DOHH2 (cell line): ENCODE results near the gene TTI1.

Source experiments
- H3F3A ChIP-seq: fragments of 200-600 bp; sonication (generic), shearing (Covaris generic); 2 replicates; pipeline ENCODE4 v1.6.0; 2016; ENCODE audit warnings: antibody characterized with exemption, mild to moderate bottlenecking; ENCODE audit not compliant: control insufficient read depth, insufficient read depth
- H3K27ac ChIP-seq: fragments of 200-600 bp; sonication (generic); 2 replicates; pipeline ENCODE4 v1.5.1; 2014; ENCODE audit warnings: low read depth, mild to moderate bottlenecking, low read length, moderate library complexity
- H3K27me3 ChIP-seq: fragments of 200-600 bp; sonication (generic); 2 replicates; pipeline ENCODE4 v1.6.1; 2014; ENCODE audit warnings: mild to moderate bottlenecking, low read length, mixed read lengths; ENCODE audit not compliant: control insufficient read depth
- H3K36me3 ChIP-seq: fragments of 200-600 bp; sonication (generic); 2 replicates; pipeline ENCODE4 v1.6.1; 2014; ENCODE audit warnings: mild to moderate bottlenecking, low read length, moderate library complexity, mixed read lengths; ENCODE audit not compliant: control insufficient read depth
- H3K4me1 ChIP-seq: fragments of 200-600 bp; sonication (generic); 2 replicates; pipeline ENCODE4 v1.6.1; 2014; ENCODE audit warnings: mild to moderate bottlenecking, low read length, mixed read lengths; ENCODE audit not compliant: control insufficient read depth
- H3K4me2 ChIP-seq: fragments of 200-600 bp; sonication (generic); 2 replicates; pipeline ENCODE4 v1.6.0; 2014; ENCODE audit warnings: mild to moderate bottlenecking, low read length, moderate library complexity
- H3K4me3 ChIP-seq: fragments of 200-600 bp; sonication (generic); 2 replicates; pipeline ENCODE4 v1.5.1; 2014; ENCODE audit warnings: mild to moderate bottlenecking, low read length, mixed read lengths
- H3K79me2 ChIP-seq: fragments of 200-600 bp; sonication (generic); 2 replicates; pipeline ENCODE4 v1.6.1; 2014; ENCODE audit warnings: mild to moderate bottlenecking, low read length, mixed read lengths; ENCODE audit not compliant: control insufficient read depth
- H3K9me2 ChIP-seq: fragments of 200-600 bp; sonication (generic); replicated peaks from 2 replicates; pipeline ENCODE4 v1.6.1; 2014; ENCODE audit warnings: mild to moderate bottlenecking, low read length, mixed read lengths; ENCODE audit not compliant: control insufficient read depth
- H3K9me3 ChIP-seq: fragments of 200-600 bp; sonication (generic); 2 replicates; pipeline ENCODE4 v1.6.1; 2014; ENCODE audit warnings: antibody characterized with exemption, low read length, mixed read lengths; ENCODE audit not compliant: control insufficient read depth, insufficient read depth
- H4K20me1 ChIP-seq: fragments of 200-600 bp; sonication (generic); 2 replicates; pipeline ENCODE4 v1.6.0; 2014; ENCODE audit warnings: low read depth, mild to moderate bottlenecking, antibody characterized with exemption, low read length, moderate library complexity; ENCODE audit not compliant: control insufficient read depth, insufficient read depth
- CTCF ChIP-seq: fragments of 200-600 bp; sonication (generic); IDR thresholded peaks from one replicate; pipeline ENCODE4 v1.5.1; 2014; ENCODE audit warnings: antibody characterized with exemption, mild to moderate bottlenecking, low read depth, low read length; ENCODE audit not compliant: poor library complexity, severe bottlenecking
- EZH2phosphoT487 ChIP-seq: fragments of 200-600 bp; sonication (generic); IDR thresholded peaks from 2 replicates; pipeline ENCODE4 v1.6.1; 2017; ENCODE audit warnings: borderline replicate concordance, mild to moderate bottlenecking, antibody characterized with exemption, low read length, moderate library complexity, mixed read lengths

The TTI1 gene

GRCh38 chr20:38055848-38056247 is 22.6 kb upstream of the TTI1 start:
- Histone ChIP-seq H3K79me2 (peaks cover 61% of the 10 kb centered on the region), H3K4me2 (no peak overlapping the region), H4K20me1 (peaks cover 12% of the 10 kb centered on the region; the same call in 1 of the 2 replicates), H3K4me3 (no peak overlapping the region), H3K4me1 (peaks cover 8% of the 10 kb centered on the region), H3K9me2 (no peaks in the 10 kb centered on the region), H3K27ac (no peak overlapping the region), H3F3A (peaks cover 16% of the 10 kb centered on the region; the same call in 1 of the 2 replicates), H3K9me3 (no peaks in the 10 kb centered on the region), H3K27me3 (no peaks in the 10 kb centered on the region), H3K36me3 (peaks cover 69% of the 10 kb centered on the region)
- TF ChIP-seq EZH2phosphoT487 (no peak), CTCF (no peak)

- Histone ChIP-seq H3K4me2 (no peak overlapping the region), H3K79me2 (peaks cover 66% of the 10 kb centered on the region)
Observed at GRCh38 chr20:38055294-38055693, 22.0 kb upstream of the TTI1 start.

GRCh38 chr20:38054647-38055046 is 21.4 kb upstream of the TTI1 start:
- Histone ChIP-seq H3K4me1 (peaks cover 8% of the 10 kb centered on the region), H3K27ac (no peak overlapping the region), H3K4me2 (no peak overlapping the region), H3K27me3 (no peaks in the 10 kb centered on the region), H3K9me2 (no peaks in the 10 kb centered on the region), H3K36me3 (peaks cover 69% of the 10 kb centered on the region), H3F3A (peaks cover 16% of the 10 kb centered on the region; the same call in 1 of the 2 replicates), H3K4me3 (no peak overlapping the region), H3K9me3 (no peaks in the 10 kb centered on the region), H3K79me2 (peaks cover 73% of the 10 kb centered on the region), H4K20me1 (peaks cover 12% of the 10 kb centered on the region; the same call in 1 of the 2 replicates)
- TF ChIP-seq CTCF (no peak), EZH2phosphoT487 (no peak)

More at GRCh38 chr20:38055294-38055693, 22.0 kb upstream of the TTI1 start:
- peaks cover 69% of the 10 kb centered on the region for H3K36me3 ChIP-seq
- H3F3A ChIP-seq, result peaks cover 16% of the 10 kb centered on the region; the same call in 1 of the 2 replicates
- peaks cover 8% of the 10 kb centered on the region for H3K4me1 ChIP-seq
- H3K9me2 ChIP-seq, result no peaks in the 10 kb centered on the region
- no peak overlapping the region for H3K4me3 ChIP-seq
- H3K27ac ChIP-seq, result no peak overlapping the region
- H4K20me1 ChIP-seq, result peaks cover 12% of the 10 kb centered on the region; the same call in 1 of the 2 replicates
- TF ChIP-seq EZH2phosphoT487, result no peak
- TF ChIP-seq CTCF, result no peak
- no peaks in the 10 kb centered on the region for H3K27me3 ChIP-seq
- no peaks in the 10 kb centered on the region for H3K9me3 ChIP-seq
